ENCODE measurements around the gene ATG4A. TPM values are rescaled to one million over a fixed set of nuclear protein-coding genes. Genes with fewer than 3 reads are reported as not detected.

ATG4A gene
- total RNA-seq, 3 donors from 2014 or later: 17.1 to 23.9 (median 21.3) TPM

DNA sequence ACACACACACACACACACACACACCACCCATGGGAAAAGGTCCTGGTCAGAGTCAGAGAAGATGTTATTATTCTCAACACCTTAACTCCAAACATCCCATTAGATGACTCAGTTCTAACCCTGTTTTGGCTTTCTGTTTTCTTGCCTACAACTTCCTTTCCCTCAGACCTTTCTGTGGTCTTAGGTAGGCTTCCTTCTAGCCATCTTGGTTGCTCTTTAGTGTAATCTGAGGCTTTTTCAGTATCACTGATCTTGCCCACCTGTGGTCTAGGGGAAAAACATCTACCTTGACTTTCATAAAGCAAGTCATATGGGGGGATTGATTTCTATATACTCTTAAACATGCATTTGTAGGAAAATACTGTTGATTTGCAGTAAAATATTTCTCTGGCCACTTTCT lies 56.9 kb downstream of the ATG4A start:
- DNase-seq: no peak
- intact Hi-C loops (cut with DNase I, micrococcal nuclease): no loop called here
- no peak for ATAC-seq
- Histone ChIP-seq H3K4me1 (ENCODE audit: low read depth) (no peaks in the 10 kb centered on the region), H3K36me3 (ENCODE audit: low read depth) (no peaks in the 10 kb centered on the region), H3K4me3 (no peak overlapping the region), H3K9me3 (no peaks in the 10 kb centered on the region)
- TF ChIP-seq, protein P1, sequence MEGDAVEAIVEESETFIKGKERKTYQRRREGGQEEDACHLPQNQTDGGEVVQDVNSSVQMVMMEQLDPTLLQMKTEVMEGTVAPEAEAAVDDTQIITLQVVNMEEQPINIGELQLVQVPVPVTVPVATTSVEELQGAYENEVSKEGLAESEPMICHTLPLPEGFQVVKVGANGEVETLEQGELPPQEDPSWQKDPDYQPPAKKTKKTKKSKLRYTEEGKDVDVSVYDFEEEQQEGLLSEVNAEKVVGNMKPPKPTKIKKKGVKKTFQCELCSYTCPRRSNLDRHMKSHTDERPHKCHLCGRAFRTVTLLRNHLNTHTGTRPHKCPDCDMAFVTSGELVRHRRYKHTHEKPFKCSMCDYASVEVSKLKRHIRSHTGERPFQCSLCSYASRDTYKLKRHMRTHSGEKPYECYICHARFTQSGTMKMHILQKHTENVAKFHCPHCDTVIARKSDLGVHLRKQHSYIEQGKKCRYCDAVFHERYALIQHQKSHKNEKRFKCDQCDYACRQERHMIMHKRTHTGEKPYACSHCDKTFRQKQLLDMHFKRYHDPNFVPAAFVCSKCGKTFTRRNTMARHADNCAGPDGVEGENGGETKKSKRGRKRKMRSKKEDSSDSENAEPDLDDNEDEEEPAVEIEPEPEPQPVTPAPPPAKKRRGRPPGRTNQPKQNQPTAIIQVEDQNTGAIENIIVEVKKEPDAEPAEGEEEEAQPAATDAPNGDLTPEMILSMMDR (IDR thresholded peaks at IDR 0.05): no peak

DNA sequence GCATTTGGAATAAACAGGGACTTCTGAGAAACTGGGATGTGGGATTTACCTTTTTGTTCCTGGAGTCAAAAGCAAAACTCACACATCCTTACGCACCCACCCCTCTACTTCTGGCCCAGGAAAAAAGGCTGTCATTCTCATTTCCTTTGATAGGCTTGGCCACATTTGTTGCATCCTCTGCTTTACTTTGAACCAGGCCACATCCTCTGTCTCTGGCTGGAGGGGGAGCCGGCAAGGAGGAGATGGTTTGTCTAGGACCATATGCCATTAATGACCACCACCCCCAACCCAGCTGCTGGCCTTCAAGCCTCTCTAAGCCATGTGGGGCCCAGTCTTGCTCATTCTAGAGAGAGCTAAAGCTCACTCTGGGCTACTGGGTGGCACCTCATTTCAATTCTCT lies 64.5 kb downstream of the ATG4A start:
- TF ChIP-seq, protein P1 (IDR thresholded peaks at IDR 0.05): no peak
- intact Hi-C loops (cut with DNase I, micrococcal nuclease): no loop called here
- H3K4me1 ChIP-seq (ENCODE audit: low read depth): no peaks in the 10 kb centered on the region
- ATAC-seq: no peak
- no peaks in the 10 kb centered on the region for H3K9me3 ChIP-seq
- no peak for DNase-seq
- H3K36me3 ChIP-seq (ENCODE audit: low read depth): no peaks in the 10 kb centered on the region
- no peak overlapping the region for H3K4me3 ChIP-seq

DNA sequence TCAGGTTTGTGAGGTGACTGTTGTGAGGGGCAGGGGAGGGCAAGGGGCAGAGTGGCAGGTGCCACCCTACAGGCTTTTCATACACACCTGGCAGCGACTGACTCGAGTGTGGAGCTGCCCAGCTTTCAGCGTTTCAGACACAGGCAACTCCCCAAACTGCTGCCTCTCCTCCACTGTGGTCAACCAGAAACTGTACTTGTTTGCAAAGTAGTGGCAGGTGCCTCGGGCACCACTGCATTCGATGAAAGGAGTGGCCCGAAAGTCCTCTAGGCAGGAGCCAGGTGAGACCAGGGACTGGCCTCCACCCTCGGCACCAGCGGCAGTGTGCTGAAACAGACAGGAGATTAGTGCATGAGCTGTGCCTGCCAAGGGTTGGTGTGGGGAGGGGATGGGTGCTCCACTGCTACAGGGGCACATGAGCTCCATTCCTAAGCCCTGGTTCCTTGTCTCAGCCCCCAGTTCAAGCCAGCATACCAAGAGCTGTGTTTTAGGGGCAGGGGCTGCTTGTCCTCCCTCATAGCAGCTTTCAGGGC lies 65.4 kb downstream of the ATG4A start:
- Histone ChIP-seq H3K4me3 (no peak overlapping the region), H3K9me3 (no peaks in the 10 kb centered on the region), H3K4me1 (ENCODE audit: low read depth) (no peaks in the 10 kb centered on the region), H3K36me3 (ENCODE audit: low read depth) (no peaks in the 10 kb centered on the region)
- intact Hi-C loops (cut with DNase I, micrococcal nuclease): no loop called here
- peak; percentile 17 for ATAC-seq
- DNase-seq: no peak
- TF ChIP-seq, protein P1 (IDR thresholded peaks at IDR 0.05): no peak

DNA sequence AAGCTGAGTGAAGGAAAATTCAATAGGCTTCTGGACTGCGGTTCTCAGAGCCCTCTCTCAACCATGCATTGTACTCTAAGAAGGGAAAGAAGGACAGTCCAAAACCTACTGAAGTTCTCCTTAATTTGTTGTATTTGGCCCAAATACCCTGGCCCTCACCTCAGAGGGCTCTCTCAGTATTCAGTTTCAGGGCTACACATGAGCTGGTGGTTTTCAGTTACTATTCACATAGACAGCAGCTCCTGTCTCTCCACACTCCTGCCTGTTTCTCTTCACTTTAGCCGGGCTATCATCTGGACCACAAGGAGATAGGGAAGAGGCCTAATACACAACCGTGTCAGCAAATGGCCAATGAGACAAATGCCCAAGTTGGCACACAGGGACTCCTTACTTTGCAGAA lies 66.0 kb downstream of the ATG4A start:
- intact Hi-C loops (cut with DNase I, micrococcal nuclease): no loop called here
- no peak for ATAC-seq
- TF ChIP-seq, protein P1 (IDR thresholded peaks at IDR 0.05): no peak

DNA sequence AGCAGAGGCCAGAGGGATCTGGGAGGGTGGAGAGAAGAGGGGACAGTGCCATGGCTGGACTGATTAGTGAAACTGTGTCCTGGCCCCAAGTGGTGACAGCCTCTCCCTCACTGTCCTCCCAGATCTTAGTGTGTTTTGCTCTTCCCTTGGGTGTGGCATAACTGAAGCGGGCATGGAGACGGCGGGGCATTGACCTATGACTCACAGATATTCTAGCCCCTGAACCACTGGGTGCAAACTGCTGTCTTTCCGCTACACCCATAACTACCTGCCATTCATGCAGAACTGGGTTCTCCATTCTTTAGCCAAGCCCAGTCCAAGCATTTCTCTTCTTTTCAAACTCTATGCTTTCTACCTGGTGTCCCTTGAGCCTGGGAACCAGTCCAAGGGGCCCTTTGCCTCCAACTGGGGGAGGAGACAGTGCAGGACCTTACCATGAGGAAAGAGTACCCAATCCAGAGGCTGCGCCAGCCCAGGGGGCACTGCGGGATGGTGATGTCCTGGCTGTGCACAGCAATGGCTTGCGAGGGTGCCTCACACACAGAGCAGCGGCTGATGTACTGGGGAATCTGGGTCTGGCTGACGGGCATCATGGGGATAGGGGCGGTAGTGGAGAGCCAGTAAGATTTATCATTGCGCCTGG lies 67.6 kb downstream of the ATG4A start:
- no peak for ATAC-seq
- Histone ChIP-seq H3K9me3 (no peaks in the 10 kb centered on the region), H3K4me3 (no peak overlapping the region), H3K36me3 (ENCODE audit: low read depth) (no peaks in the 10 kb centered on the region), H3K4me1 (ENCODE audit: low read depth) (no peaks in the 10 kb centered on the region)
- intact Hi-C loops (cut with DNase I, micrococcal nuclease): no loop called here
- TF ChIP-seq, protein P1 (IDR thresholded peaks at IDR 0.05): no peak
- DNase-seq: no peak

More for the DNA sequence above, 66.0 kb downstream of the ATG4A start:
- no peaks in the 10 kb centered on the region for H3K4me1 ChIP-seq (ENCODE audit: low read depth)
- H3K36me3 ChIP-seq (ENCODE audit: low read depth): no peaks in the 10 kb centered on the region
- H3K9me3 ChIP-seq: no peaks in the 10 kb centered on the region
- no peak for DNase-seq
- H3K4me3 ChIP-seq: no peak overlapping the region
